ENCODE measurements around the gene CCM2. TPM values are rescaled to one million over a fixed set of nuclear protein-coding genes. Genes with fewer than 3 reads are reported as not detected.

CCM2 gene
- polyA plus RNA-seq, 6 donors from 2014 or later = 69.3 to 136 (median 77.3) TPM

GRCh38 chr7:44981035-44981706 lies 18.8 kb upstream of the CCM2 start:
- ATAC-seq (ENCODE audit: low read depth in 2 of 2) = no peak
- peaks cover 69 to 92% (median 87%) of the 10 kb centered on the region in 3 donors for H3K4me1 Mint-ChIP-seq
- no peak for DNase-seq
- H3K9me3 Mint-ChIP-seq = no peaks in the 10 kb centered on the region
- H3K4me3 Mint-ChIP-seq = peak overlapping the region; percentile 83 to 99 (median 98)
- peak overlapping the region; percentile 97 to 99 (median 98) for H3K27ac Mint-ChIP-seq
- no peaks in the 10 kb centered on the region for H3K27me3 Mint-ChIP-seq
- peaks cover 12 to 20% of the 10 kb centered on the region in 2 donors for H3K36me3 Mint-ChIP-seq

GRCh38 chr7:44982535-44982923 lies 17.5 kb upstream of the CCM2 start:
- H3K27ac Mint-ChIP-seq = peak overlapping the region; percentile 23 to 87 (median 44)
- DNase-seq (no peak), ATAC-seq (ENCODE audit: low read depth in 2 of 2) (no peak)
- no peaks in the 10 kb centered on the region for H3K27me3 Mint-ChIP-seq
- peaks cover 12 to 20% of the 10 kb centered on the region in 2 donors for H3K36me3 Mint-ChIP-seq
- H3K4me3 Mint-ChIP-seq = peak overlapping the region in 3 of 8 donors; percentile 17 to 54 (median 24)
- H3K4me1 Mint-ChIP-seq = peaks cover 65 to 92% (median 83%) of the 10 kb centered on the region in 3 donors
- no peaks in the 10 kb centered on the region for H3K9me3 Mint-ChIP-seq

- Mint-ChIP-seq H3K27me3 (no peaks in the 10 kb centered on the region), H3K9me3 (no peaks in the 10 kb centered on the region), H3K27ac (peak overlapping the region in 2 of 6 donors; percentile 24 to 98), H3K4me1 (peaks cover 64 to 92% (median 78%) of the 10 kb centered on the region in 3 donors), H3K36me3 (peaks cover 12 to 20% of the 10 kb centered on the region in 2 donors), H3K4me3 (peak overlapping the region in 2 of 8 donors; percentile 54 to 89)
- ATAC-seq (ENCODE audit: low read depth in 2 of 2) = no peak
- DNase-seq = no peak
Observed at GRCh38 chr7:44982970-44983369, 17.0 kb upstream of the CCM2 start.

- Mint-ChIP-seq H3K9me3 (no peaks in the 10 kb centered on the region), H3K4me1 (peaks cover 55 to 83% (median 69%) of the 10 kb centered on the region in 3 donors), H3K27me3 (no peaks in the 10 kb centered on the region), H3K36me3 (peaks cover 12 to 20% of the 10 kb centered on the region in 2 donors), H3K4me3 (peak overlapping the region in 6 of 8 donors; percentile 23 to 89 (median 66)), H3K27ac (peak overlapping the region in 5 of 6 donors; percentile 71 to 100 (median 99))
- ATAC-seq (ENCODE audit: low read depth in 2 of 2) (no peak), DNase-seq (no peak)
Observed at GRCh38 chr7:44983742-44984477, 16.1 kb upstream of the CCM2 start.

GRCh38 chr7:44984478-44984758 lies 15.6 kb upstream of the CCM2 start:
- DNase-seq (no peak), ATAC-seq (ENCODE audit: low read depth in 2 of 2) (no peak)
- peaks cover 12 to 20% of the 10 kb centered on the region in 2 donors for H3K36me3 Mint-ChIP-seq

GRCh38 chr7:44985033-44985695 lies 14.8 kb upstream of the CCM2 start:
- peak overlapping the region; percentile 98 to 100 (median 100) for H3K27ac Mint-ChIP-seq
- H3K36me3 Mint-ChIP-seq = peaks cover 12 to 20% of the 10 kb centered on the region in 2 donors
- H3K27me3 Mint-ChIP-seq = no peaks in the 10 kb centered on the region
- peaks cover 43 to 71% (median 56%) of the 10 kb centered on the region in 3 donors for H3K4me1 Mint-ChIP-seq
- no peaks in the 10 kb centered on the region for H3K9me3 Mint-ChIP-seq
- ATAC-seq (ENCODE audit: low read depth in 2 of 2) (no peak), DNase-seq (no peak)
- peak overlapping the region; percentile 89 to 99 (median 97) for H3K4me3 Mint-ChIP-seq

More at GRCh38 chr7:44984478-44984758, 15.6 kb upstream of the CCM2 start:
- Mint-ChIP-seq H3K4me3 (peak overlapping the region in 7 of 8 donors; percentile 23 to 94 (median 69)), H3K4me1 (peaks cover 50 to 78% (median 64%) of the 10 kb centered on the region in 3 donors), H3K27me3 (no peaks in the 10 kb centered on the region), H3K9me3 (no peaks in the 10 kb centered on the region), H3K27ac (peak overlapping the region; percentile 98 to 100 (median 100))

GRCh38 chr7:44985900-44986217 lies 14.1 kb upstream of the CCM2 start:
- peaks cover 12 to 20% of the 10 kb centered on the region in 2 donors for H3K36me3 Mint-ChIP-seq
- H3K27ac Mint-ChIP-seq = peak overlapping the region; percentile 98 to 100 (median 100)
- no peaks in the 10 kb centered on the region for H3K27me3 Mint-ChIP-seq
- no peaks in the 10 kb centered on the region for H3K9me3 Mint-ChIP-seq
- peak overlapping the region; percentile 89 to 99 (median 97) for H3K4me3 Mint-ChIP-seq
- ATAC-seq (ENCODE audit: low read depth in 2 of 2) (no peak), DNase-seq (no peak)
- H3K4me1 Mint-ChIP-seq = peaks cover 36 to 64% (median 49%) of the 10 kb centered on the region in 3 donors

GRCh38 chr7:44986218-44987053 lies 13.6 kb upstream of the CCM2 start:
- DNase-seq (peak; percentile 97), ATAC-seq (ENCODE audit: low read depth in 2 of 2) (peak; percentile 93)
- Mint-ChIP-seq H3K36me3 (peaks cover 12 to 20% of the 10 kb centered on the region in 2 donors), H3K27me3 (no peaks in the 10 kb centered on the region), H3K9me3 (no peaks in the 10 kb centered on the region), H3K4me3 (peak overlapping the region; percentile 89 to 99 (median 97)), H3K4me1 (peaks cover 31 to 58% (median 43%) of the 10 kb centered on the region in 3 donors), H3K27ac (peak overlapping the region; percentile 98 to 100 (median 100))

GRCh38 chr7:44987457-44987856 lies 12.5 kb upstream of the CCM2 start:
- no peaks in the 10 kb centered on the region for H3K9me3 Mint-ChIP-seq
- no peaks in the 10 kb centered on the region for H3K27me3 Mint-ChIP-seq
- peaks cover 31 to 50% (median 40%) of the 10 kb centered on the region in 3 donors for H3K4me1 Mint-ChIP-seq
- H3K27ac Mint-ChIP-seq = peak overlapping the region; percentile 98 to 100 (median 100)
- peak overlapping the region; percentile 89 to 99 (median 97) for H3K4me3 Mint-ChIP-seq
- ATAC-seq (ENCODE audit: low read depth in 2 of 2) (no peak), DNase-seq (no peak)
- H3K36me3 Mint-ChIP-seq = peaks cover 12 to 20% of the 10 kb centered on the region in 2 donors

GRCh38 chr7:44987996-44988395 lies 12.0 kb upstream of the CCM2 start:
- Mint-ChIP-seq H3K27ac (peak overlapping the region in 3 of 6 donors; percentile 98 to 100 (median 99)), H3K4me3 (peak overlapping the region in 6 of 8 donors; percentile 89 to 99 (median 97)), H3K36me3 (peaks cover 12 to 20% of the 10 kb centered on the region in 2 donors), H3K9me3 (no peaks in the 10 kb centered on the region), H3K27me3 (no peaks in the 10 kb centered on the region), H3K4me1 (peaks cover 31 to 45% (median 40%) of the 10 kb centered on the region in 3 donors)
- ATAC-seq (ENCODE audit: low read depth in 2 of 2) (no peak), DNase-seq (no peak)

- Mint-ChIP-seq H3K27ac (peak overlapping the region in 1 of 6 donors; percentile 66), H3K4me3 (peak overlapping the region in 2 of 8 donors; percentile 24 to 76), H3K9me3 (no peaks in the 10 kb centered on the region)
Observed at GRCh38 chr7:44988701-44989100, 11.3 kb upstream of the CCM2 start.

GRCh38 chr7:44989132-44989531 lies 10.9 kb upstream of the CCM2 start:
- no peak for ATAC-seq (ENCODE audit: low read depth in 2 of 2)
- Mint-ChIP-seq H3K9me3 (no peaks in the 10 kb centered on the region), H3K4me3 (peak overlapping the region in 2 of 8 donors; percentile 20 to 76), H3K27me3 (no peaks in the 10 kb centered on the region), H3K27ac (peak overlapping the region in 2 of 6 donors; percentile 15 to 66), H3K4me1 (peaks cover 28 to 36% (median 30%) of the 10 kb centered on the region in 3 donors), H3K36me3 (peaks cover 10 to 16% of the 10 kb centered on the region in 2 donors)
- no peak for DNase-seq

More at GRCh38 chr7:44988701-44989100, 11.3 kb upstream of the CCM2 start:
- H3K4me1 Mint-ChIP-seq = peaks cover 31 to 40% (median 34%) of the 10 kb centered on the region in 3 donors
- no peak for ATAC-seq (ENCODE audit: low read depth in 2 of 2)
- DNase-seq = no peak
- H3K36me3 Mint-ChIP-seq = peaks cover 12 to 16% of the 10 kb centered on the region in 2 donors
- no peaks in the 10 kb centered on the region for H3K27me3 Mint-ChIP-seq
